ENCODE measurements around the gene CYLC2. TPM values are rescaled to one million over a fixed set of nuclear protein-coding genes. Genes with fewer than 3 reads are reported as not detected.

The CYLC2 gene
- total RNA-seq, 2 donors from 2014 or later, result not detected

DNA sequence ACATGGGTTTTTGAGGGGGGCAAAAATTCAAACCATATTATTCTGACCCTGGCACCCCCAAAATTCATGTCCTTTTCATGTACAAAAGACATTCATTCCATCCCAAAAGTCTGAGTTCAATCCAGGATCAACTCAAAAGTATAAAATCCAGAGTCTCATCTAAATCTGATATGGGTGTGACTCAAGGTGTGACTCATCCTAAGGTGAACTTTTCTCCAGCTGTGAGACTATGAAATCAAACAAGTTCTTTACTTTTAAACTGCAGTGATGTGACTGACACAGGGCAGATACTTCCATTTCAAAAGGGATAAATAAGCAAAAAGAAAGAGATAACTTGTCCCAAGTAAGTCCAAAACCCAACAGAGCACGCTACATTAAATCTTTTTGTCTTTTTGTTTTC lies 20.6 kb upstream of the CYLC2 start:
- no peak overlapping the region for H3K4me3 ChIP-seq

DNA sequence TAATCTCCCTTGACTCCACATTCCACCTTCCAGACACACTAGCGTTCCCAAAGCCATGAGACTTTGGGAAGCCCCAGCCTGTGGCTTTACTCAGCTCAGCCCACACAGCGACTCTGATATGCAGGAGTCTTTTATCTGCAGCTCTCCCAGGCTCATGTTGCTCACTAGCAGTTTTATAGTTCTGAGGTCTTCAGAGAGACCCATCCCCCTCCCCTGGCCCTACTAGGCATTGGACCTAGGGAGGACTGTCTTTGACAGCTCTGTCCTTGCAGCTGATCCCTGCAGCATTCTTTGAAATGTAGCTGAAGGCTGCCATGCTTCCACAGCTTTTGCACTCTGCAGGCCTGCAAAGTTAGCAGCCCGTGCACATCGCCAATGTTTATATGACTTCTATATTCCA lies 19.9 kb upstream of the CYLC2 start:
- TF ChIP-seq, protein P1, sequence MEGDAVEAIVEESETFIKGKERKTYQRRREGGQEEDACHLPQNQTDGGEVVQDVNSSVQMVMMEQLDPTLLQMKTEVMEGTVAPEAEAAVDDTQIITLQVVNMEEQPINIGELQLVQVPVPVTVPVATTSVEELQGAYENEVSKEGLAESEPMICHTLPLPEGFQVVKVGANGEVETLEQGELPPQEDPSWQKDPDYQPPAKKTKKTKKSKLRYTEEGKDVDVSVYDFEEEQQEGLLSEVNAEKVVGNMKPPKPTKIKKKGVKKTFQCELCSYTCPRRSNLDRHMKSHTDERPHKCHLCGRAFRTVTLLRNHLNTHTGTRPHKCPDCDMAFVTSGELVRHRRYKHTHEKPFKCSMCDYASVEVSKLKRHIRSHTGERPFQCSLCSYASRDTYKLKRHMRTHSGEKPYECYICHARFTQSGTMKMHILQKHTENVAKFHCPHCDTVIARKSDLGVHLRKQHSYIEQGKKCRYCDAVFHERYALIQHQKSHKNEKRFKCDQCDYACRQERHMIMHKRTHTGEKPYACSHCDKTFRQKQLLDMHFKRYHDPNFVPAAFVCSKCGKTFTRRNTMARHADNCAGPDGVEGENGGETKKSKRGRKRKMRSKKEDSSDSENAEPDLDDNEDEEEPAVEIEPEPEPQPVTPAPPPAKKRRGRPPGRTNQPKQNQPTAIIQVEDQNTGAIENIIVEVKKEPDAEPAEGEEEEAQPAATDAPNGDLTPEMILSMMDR (IDR thresholded peaks at IDR 0.05), result no peak
- DNase-seq (ENCODE audit: low spot score) (no peak), ATAC-seq (ENCODE audit: insufficient number of reproducible peaks, low FRiP score, low read depth) (no peak)
- no peak overlapping the region for H3K27ac ChIP-seq
- no peaks in the 10 kb centered on the region for H3K36me3 ChIP-seq
- no peaks in the 10 kb centered on the region for H3K27me3 ChIP-seq (replicated peaks; ENCODE audit: insufficient read depth)
- H3K9me3 ChIP-seq, result peaks cover 6% of the 10 kb centered on the region
- H3K4me1 ChIP-seq (ENCODE audit: control insufficient read depth in 1 of 2, low read depth in 2 of 2), result no peaks in the 10 kb centered on the region
- H3K4me3 ChIP-seq, result no peak overlapping the region

More for the DNA sequence above, 20.6 kb upstream of the CYLC2 start:
- Histone ChIP-seq H3K4me1 (ENCODE audit: control insufficient read depth in 1 of 2, low read depth in 2 of 2) (no peaks in the 10 kb centered on the region), H3K9me3 (peaks cover 9% of the 10 kb centered on the region), H3K27ac (no peak overlapping the region), H3K27me3 (replicated peaks; ENCODE audit: insufficient read depth) (no peaks in the 10 kb centered on the region), H3K36me3 (no peaks in the 10 kb centered on the region)
- TF ChIP-seq, protein P1 (IDR thresholded peaks at IDR 0.05), result no peak
- DNase-seq (ENCODE audit: low spot score) (no peak), ATAC-seq (ENCODE audit: insufficient number of reproducible peaks, low FRiP score, low read depth) (no peak)

GRCh38 chr9:102985162-102985895 lies 9.8 kb upstream of the CYLC2 start:
- Histone ChIP-seq H3K27ac (no peak overlapping the region), H3K27me3 (replicated peaks; ENCODE audit: insufficient read depth) (no peaks in the 10 kb centered on the region), H3K4me1 (ENCODE audit: control insufficient read depth in 1 of 2, low read depth in 2 of 2) (no peaks in the 10 kb centered on the region), H3K36me3 (no peaks in the 10 kb centered on the region), H3K4me3 (no peak overlapping the region), H3K9me3 (no peaks in the 10 kb centered on the region)
- ATAC-seq (ENCODE audit: insufficient number of reproducible peaks, low FRiP score, low read depth) (no peak), DNase-seq (ENCODE audit: low spot score) (no peak)
- TF ChIP-seq, protein P1 (IDR thresholded peaks at IDR 0.05), result no peak

DNA sequence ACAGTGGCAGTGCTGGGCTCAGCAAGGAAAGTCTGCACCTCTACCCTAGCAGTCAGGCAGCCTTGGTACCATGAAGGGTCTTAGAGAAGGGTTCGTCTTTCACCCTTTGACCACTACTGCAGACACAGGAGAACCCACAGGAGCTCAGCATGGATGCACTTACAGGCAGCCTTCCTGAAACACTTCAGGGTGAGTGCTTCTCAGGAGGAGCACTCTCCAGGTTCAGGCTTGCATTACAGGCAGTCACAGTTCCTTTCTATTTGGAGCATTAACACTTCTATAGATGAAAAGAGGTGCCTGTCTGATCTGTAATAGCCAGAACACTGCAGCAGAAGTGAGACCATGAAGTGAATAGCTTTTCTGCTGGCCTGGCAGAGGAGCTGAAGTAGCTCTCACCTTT lies 8.7 kb upstream of the CYLC2 start:
- Histone ChIP-seq H3K27me3 (replicated peaks; ENCODE audit: insufficient read depth) (no peaks in the 10 kb centered on the region), H3K4me3 (no peak overlapping the region), H3K4me1 (ENCODE audit: control insufficient read depth in 1 of 2, low read depth in 2 of 2) (no peaks in the 10 kb centered on the region), H3K27ac (no peak overlapping the region), H3K9me3 (no peaks in the 10 kb centered on the region), H3K36me3 (no peaks in the 10 kb centered on the region)
- DNase-seq (ENCODE audit: low spot score), result no peak
- TF ChIP-seq, protein P1 (IDR thresholded peaks at IDR 0.05), result no peak
- ATAC-seq (ENCODE audit: insufficient number of reproducible peaks, low FRiP score, low read depth), result no peak

DNA sequence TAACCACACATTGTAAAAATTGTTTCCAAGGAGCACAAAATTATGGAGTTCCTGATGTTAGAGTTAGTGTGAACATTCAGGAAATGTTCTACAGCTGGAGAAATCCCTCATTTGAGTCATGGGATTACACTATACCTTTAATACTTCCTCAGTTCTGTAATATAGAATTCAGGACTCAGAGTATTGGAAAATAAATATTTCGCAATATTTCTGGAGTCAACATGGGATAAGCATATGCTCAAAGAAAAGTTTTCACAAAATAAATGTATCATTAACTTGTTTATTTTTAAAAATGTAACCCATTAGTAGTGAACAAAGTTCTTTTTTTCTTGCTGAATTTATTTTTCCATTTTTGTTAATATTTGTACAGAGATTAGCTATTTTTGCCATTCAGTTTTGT lies 8.6 kb downstream of the CYLC2 start:
- no peak overlapping the region for H3K27ac ChIP-seq
- no peaks in the 10 kb centered on the region for H3K27me3 ChIP-seq (replicated peaks; ENCODE audit: insufficient read depth)
- H3K4me3 ChIP-seq, result no peak overlapping the region
- TF ChIP-seq, protein P1 (IDR thresholded peaks at IDR 0.05), result no peak
- no peak for DNase-seq (ENCODE audit: low spot score)
- H3K9me3 ChIP-seq, result no peaks in the 10 kb centered on the region
- no peak for ATAC-seq (ENCODE audit: insufficient number of reproducible peaks, low FRiP score, low read depth)
- no peaks in the 10 kb centered on the region for H3K4me1 ChIP-seq (ENCODE audit: control insufficient read depth in 1 of 2, low read depth in 2 of 2)
- no peaks in the 10 kb centered on the region for H3K36me3 ChIP-seq

All from thoracic aorta (tissue), 2 donors.